ENCODE measurements around the gene DUOX2. TPM values are rescaled to one million over a fixed set of nuclear protein-coding genes. Genes with fewer than 3 reads are reported as not detected.

The DUOX2 gene
- total RNA-seq, result not detected in 2 replicates

DNA sequence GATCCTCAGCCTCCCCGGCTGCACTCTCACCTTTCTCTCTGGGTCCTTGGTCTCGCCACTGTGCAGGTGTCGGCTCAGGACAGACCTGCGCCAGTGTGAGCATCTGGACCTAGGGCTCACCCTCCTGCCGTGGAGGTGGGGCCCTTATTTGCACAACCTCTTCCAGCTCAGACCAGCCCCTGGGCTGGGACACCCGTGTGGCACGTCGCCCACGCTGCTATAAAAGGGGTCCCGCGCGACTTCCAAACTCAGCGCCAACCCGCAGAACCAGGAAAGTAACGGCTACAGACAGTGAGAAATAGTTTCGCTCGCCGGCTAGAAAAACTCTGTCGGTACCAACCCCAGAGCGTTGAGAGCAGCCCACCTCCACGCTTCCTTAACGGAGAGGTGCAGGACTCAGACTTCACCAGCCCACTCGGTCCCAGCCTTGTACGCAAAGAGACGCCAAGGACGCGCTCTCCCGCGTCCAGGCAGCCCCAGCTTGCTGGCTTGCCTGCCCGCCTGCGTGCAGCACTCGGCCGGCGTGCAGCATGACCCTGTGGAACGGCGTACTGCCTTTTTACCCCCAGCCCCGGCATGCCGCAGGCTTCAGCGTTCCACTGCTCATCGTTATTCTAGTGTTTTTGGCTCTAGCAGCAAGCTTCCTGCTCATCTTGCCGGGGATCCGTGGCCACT, at the start of gene DUOX2, which contains the start of gene DUOXA2:
Gene DUOX2, minus strand, starts transcription at position 97 of the 675 bp plus-strand sequence. CDS start 761 bp downstream, outside the sequence.
Gene DUOXA2, plus strand, starts transcription at position 251 of the 675 bp plus-strand sequence. Its CDS starts 280 bp downstream, at position 531.

DNA sequence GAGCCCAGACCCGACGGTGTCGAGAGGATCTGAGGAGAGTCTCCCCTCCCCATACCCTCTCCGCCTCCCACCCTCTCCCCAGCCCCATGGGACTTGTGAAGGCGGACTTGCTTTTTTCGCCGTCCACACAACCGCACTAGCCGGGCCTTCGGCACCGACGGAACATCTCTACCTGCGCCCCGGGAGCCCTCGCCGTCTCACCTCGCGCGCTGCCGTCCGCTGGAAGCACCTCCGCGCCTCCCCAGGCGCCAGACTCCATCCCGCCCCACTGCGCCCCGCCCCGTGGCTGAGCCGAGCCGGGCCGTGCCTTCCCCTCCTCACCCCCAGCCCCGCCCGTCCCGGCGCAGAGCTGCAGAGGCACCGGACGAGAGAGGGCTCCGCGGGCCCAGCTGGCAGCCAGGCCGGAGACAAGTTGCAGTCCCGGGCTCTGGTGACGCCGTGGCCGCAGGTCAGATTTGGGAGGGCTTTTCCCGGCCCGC, 15.7 kb upstream of the DUOX2 start, which contains the start of the genes DUOX1 and DUOXA1:
Gene DUOX1, plus strand, starts transcription at position 344 of the 479 bp plus-strand sequence. CDS start 1,973 bp downstream, outside the sequence.
Gene DUOXA1, minus strand, starts transcription at position 229 of the 479 bp plus-strand sequence. CDS start 6,865 bp downstream, outside the sequence.

Other genes with a start within 250 kb of the DUOX2 start
- gene TERB2, start 157.5 kb downstream of the DUOX2 start, total RNA-seq, result not detected in 2 replicates
- 14.2 and 14.7 TPM in 2 replicates for gene SORD, start 91.0 kb downstream of the DUOX2 start, total RNA-seq
- not detected in 2 replicates for gene DUOXA2, start 154 bp upstream of the DUOX2 start, total RNA-seq
- gene DUOXA1, start 15.7 kb upstream of the DUOX2 start, total RNA-seq, result not detected in 2 replicates
- gene DUOX1, start 15.8 kb upstream of the DUOX2 start, total RNA-seq, result not detected in 2 replicates
- gene SHF, start 73.8 kb upstream of the DUOX2 start, total RNA-seq, result 1.8 TPM in 2 replicates
- not detected in 2 replicates for gene SLC28A2, start 138.1 kb upstream of the DUOX2 start, total RNA-seq

Data from endothelial cell of coronary artery (primary cell).